ENCODE results near the gene KIAA0753. TPM values are rescaled to one million over a fixed set of nuclear protein-coding genes. Genes with fewer than 3 reads are reported as not detected.

Gene KIAA0753
- polyA plus RNA-seq, 5 donors, result 25.1 to 45.0 (median 38.4) TPM

Other genes with a start within 250 kb of the KIAA0753 start
- gene AIPL1, start 205.6 kb downstream of the KIAA0753 start, polyA plus RNA-seq (ENCODE audit: insufficient read depth in 1 of 5, insufficient read length in 5 of 5, low replicate concordance in 1 of 5), result under 1 TPM in 2 of 5 donors, not detected in 3; 0.04 to 0.05 TPM
- gene PIMREG, start 196.3 kb downstream of the KIAA0753 start, polyA plus RNA-seq (ENCODE audit: insufficient read depth in 1 of 5, insufficient read length in 5 of 5, low replicate concordance in 1 of 5), result 10 to 100 TPM; 16.8 to 67.1 (median 25.1) TPM
- gene PITPNM3, start 84.2 kb downstream of the KIAA0753 start, polyA plus RNA-seq (ENCODE audit: insufficient read depth in 1 of 5, insufficient read length in 5 of 5, low replicate concordance in 1 of 5), result 1 to 10 TPM; 3.4 to 5.4 (median 4.4) TPM
- gene TXNDC17, start 349 bp upstream of the KIAA0753 start, polyA plus RNA-seq (ENCODE audit: insufficient read depth in 1 of 5, insufficient read length in 5 of 5, low replicate concordance in 1 of 5), result 100 to 1,000 TPM in 1 of 5 donors, 10 to 100 TPM in 4; 78.6 to 111 (median 86.5) TPM
- 10 to 100 TPM; 27.1 to 30.2 (median 28.7) TPM for gene MED31, start 10.9 kb upstream of the KIAA0753 start, polyA plus RNA-seq (ENCODE audit: insufficient read depth in 1 of 5, insufficient read length in 5 of 5, low replicate concordance in 1 of 5)
- gene C17orf100, start 11.1 kb upstream of the KIAA0753 start, polyA plus RNA-seq (ENCODE audit: insufficient read depth in 1 of 5, insufficient read length in 5 of 5, low replicate concordance in 1 of 5), result 1 to 10 TPM; 5.3 to 6.7 (median 6.5) TPM
- gene SLC13A5, start 72.7 kb upstream of the KIAA0753 start, polyA plus RNA-seq (ENCODE audit: insufficient read depth in 1 of 5, insufficient read length in 5 of 5, low replicate concordance in 1 of 5), result 1 to 10 TPM in 1 of 5 donors, under 1 TPM in 4; 0.20 to 1.1 (median 0.41) TPM
- 10 to 100 TPM; 14.1 to 32.5 (median 25.0) TPM for gene XAF1, start 115.3 kb upstream of the KIAA0753 start, polyA plus RNA-seq (ENCODE audit: insufficient read depth in 1 of 5, insufficient read length in 5 of 5, low replicate concordance in 1 of 5)
- under 1 TPM; 0.29 to 0.87 (median 0.46) TPM for gene FBXO39, start 135.5 kb upstream of the KIAA0753 start, polyA plus RNA-seq (ENCODE audit: insufficient read depth in 1 of 5, insufficient read length in 5 of 5, low replicate concordance in 1 of 5)
- 10 to 100 TPM in 2 of 5 donors, 1 to 10 TPM in 3; 2.7 to 11.3 (median 9.4) TPM for gene TEKT1, start 191.0 kb upstream of the KIAA0753 start, polyA plus RNA-seq (ENCODE audit: insufficient read depth in 1 of 5, insufficient read length in 5 of 5, low replicate concordance in 1 of 5)